Stimulated activated CD8-positive, alpha-beta memory T cell treated with anti-CD3 and anti-CD28 coated beads, Interleukin-7, amount 100 ng/mL, for 1 hour (primary cell): Measurements from ENCODE around the gene TGFBR3.

Experiments
- DNase-seq, 2 donors: peaks; one replicate each; pipeline ENCODE4 v3.0.0-alpha.2; 2020; ENCODE audit warnings: low read depth in 2 of 2

TGFBR3 gene

DNA sequence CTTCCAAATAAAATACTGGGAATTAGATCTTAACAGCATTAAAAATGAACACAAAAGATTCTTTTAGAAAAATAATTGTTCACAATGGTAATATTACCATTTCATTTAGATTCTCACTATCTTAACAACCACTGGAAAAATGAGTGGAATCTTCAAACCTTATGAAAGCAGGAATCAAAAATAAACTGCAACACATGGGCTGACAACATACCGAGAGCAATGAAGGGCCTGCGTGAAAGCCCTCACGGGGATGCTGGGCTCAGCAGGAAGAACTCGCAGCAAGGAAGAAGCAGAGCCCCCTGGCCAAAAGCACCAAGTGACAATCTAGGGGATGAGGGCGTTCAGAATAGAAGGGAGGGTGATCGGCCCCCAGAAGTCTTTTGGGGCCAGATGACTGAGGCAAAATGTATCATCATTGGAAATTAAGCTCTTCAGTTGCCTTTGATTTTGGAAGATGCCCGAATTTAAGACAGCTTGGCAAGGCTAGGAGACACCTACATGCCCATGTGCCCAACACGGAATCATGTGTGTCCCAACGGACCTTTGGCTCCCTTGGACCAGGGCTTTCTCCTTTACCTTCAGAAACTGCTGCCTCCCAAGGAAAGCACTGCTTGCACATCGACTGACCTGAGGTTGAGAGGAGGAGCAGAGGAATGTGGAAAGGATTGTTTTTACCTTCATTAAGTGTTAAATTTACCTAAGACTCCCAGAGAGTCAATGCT, 103.9 kb downstream of the TGFBR3 start:
- DNase-seq = no peak

GRCh38 chr1:91781371-91781825, 104.6 kb downstream of the TGFBR3 start:
- no peak for DNase-seq

GRCh38 chr1:91779548-91780021, 106.4 kb downstream of the TGFBR3 start:
- no peak for DNase-seq

GRCh38 chr1:91778964-91779363, 107.0 kb downstream of the TGFBR3 start:
- DNase-seq = no peak

DNA sequence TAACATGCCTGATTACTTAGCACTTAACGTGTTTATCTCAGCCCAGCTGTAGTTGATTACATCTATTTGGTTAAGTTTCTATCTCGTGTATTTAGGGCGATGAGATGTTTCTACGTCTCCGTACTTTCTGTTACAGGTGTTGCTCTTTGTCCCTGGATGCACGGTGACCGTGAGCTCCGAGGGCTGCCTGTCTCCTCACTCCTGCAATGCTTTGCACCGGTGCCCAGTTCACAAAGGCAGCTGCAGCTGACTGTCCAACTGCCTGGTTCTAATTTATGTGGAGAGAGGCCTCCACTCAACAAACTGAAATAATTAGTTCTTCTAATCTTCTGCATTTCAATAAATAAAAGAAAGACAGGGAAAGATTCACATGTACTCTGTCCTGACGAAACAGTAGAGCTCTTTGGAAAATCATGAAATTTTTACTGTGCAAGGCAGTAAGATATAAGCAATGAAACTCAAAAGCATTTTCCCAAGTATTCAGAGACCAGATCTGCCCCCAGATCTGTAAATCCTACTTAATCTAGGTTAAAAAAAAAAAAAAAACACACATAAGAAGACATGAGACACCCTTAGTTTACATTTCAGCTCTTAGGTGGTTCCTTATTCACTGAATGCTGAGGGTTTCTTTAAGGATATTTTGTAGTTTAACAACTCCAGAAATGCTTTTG, 108.2 kb downstream of the TGFBR3 start:
- no peak for DNase-seq

GRCh38 chr1:91777196-91777595, 108.8 kb downstream of the TGFBR3 start:
- no peak for DNase-seq

DNA sequence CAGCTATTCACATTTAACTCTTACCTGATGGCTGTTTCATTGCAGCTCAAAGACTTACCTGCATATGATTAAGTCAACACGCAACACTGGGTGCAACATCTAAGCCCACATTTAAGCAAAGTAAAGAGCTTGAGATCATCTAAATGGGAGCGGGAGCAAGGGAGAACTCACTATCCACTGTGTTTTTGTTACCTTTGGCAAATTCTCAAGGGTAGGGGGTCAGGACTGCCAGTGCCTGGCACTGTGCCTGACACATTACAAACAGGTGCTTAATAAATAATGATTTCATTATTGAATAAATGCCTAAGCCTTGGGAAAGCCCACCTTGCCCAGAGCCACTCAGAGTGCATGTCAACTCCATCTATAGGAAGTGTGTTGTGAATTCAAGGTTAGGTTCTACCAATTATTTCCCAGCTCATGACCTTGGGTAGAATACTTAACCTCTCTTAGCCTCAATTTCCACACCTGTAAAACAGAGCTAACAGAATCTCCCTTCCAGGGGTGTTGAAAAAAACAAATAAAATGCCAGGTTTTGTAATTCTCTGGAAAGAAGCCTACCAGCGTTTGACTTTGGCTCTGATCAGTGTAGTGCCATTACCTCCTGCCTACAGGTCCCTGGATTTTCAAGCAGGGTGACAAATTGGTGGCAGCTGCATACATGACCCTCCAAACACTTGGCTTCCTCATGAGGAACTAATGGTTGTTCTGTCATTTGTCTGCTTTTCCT, 109.7 kb downstream of the TGFBR3 start:
- DNase-seq = no peak

GRCh38 chr1:91775227-91775626, 110.7 kb downstream of the TGFBR3 start:
- no peak for DNase-seq

GRCh38 chr1:91774520-91775203, 111.3 kb downstream of the TGFBR3 start:
- no peak for DNase-seq

DNA sequence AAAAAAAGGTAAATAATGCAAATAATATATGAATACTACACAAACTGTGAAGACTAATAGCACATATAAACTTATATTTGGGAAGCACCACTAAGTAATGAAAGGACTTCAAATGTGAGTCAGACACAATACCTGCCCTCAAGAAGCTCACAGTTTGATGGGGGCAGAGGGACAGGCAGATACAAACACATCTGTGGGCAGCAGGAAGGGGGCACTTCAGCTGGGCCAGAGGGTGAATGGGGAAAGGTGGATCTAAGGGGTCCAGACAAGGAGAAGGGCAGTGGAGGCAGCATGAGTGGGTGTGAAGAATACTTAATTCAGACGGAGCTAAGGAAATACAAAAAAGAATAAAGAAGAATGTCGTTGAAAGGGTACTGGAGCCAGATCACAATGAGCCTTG, 114.2 kb downstream of the TGFBR3 start:
- no peak for DNase-seq

- no peak for DNase-seq
Observed at GRCh38 chr1:91770667-91771268, 115.2 kb downstream of the TGFBR3 start.

DNA sequence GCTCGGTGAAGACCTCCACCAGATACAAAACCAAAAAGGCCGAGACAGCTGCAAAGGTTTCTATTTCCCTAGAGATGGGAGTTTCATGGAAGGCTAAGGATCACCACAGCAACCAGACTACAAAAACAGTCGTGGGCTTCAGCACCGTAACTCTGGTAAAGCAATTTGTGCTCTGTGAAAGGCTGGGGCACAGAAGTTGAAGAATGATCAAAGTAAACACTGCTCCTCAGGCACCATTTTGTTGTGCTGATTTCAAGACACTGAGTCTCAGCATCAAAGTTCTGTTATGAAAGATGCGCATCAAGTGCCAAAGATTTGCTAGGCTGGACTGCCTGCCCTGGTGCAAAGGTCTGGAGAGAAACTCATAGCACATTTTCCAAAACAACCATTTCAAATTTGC, 116.2 kb downstream of the TGFBR3 start:
- no peak for DNase-seq

DNA sequence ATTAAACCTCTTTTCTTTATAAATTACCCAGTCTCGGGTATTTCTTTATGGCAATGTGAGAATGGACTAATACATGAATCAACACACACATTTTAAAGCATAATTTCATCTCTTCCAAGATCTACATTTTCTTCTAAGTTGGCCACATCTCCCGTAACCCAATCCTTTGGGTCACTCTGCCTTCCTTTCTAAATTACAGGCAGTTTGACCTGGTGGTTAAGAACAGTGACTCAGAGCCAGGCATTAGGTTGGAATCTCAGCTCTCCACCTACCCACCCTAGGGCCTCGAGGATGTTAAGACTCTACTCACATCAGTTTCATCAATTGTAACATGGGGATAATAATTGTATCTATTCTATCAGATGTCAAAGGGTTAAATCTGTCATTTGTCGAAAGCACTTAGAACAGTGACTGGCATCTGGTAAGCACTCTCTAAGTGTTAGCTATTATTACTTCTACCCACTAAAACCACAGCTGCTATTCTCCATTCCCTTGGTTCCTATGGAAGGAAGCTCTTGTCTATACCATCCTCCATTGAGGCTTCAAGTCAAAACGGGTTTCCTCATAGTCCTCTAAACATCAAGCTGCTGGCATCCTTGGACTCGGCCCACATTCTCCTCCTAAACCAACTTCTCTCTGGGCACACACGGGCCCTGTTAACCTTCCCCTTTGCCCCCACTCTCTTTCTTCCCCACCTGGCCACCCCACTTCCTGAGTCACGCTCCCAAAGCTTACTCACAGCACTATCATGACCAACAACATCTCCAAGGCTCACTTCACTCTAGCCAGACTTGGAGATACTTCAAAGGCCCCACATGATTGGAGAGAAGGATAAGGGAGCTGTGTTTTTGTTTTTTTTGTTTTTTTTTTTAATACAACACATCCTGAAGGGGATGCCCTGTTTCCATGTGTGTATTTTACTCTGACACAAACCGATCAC, 116.9 kb downstream of the TGFBR3 start:
- DNase-seq = no peak

DNA sequence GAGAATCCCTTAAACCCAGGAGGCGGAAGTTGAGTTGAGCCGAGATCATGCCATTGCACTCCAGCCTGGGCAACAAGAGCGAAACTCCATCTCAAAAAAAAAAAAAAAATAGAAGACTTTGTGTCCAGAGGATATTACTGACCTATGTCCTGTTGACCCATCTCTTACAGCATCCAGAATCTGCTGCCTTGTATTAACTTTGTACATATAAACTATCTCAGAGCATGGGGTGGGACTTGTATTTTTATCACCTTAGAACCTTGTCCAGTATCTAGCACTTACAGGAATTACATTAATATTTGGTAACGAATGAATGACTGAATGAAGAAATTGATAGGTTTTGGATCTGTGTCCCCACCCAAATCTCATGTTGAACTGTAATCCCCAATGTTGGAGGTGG, 117.8 kb downstream of the TGFBR3 start:
- DNase-seq = no peak

GRCh38 chr1:91766883-91767282, 119.1 kb downstream of the TGFBR3 start:
- no peak for DNase-seq

GRCh38 chr1:91765880-91766443, 120.0 kb downstream of the TGFBR3 start:
- no peak for DNase-seq

DNA sequence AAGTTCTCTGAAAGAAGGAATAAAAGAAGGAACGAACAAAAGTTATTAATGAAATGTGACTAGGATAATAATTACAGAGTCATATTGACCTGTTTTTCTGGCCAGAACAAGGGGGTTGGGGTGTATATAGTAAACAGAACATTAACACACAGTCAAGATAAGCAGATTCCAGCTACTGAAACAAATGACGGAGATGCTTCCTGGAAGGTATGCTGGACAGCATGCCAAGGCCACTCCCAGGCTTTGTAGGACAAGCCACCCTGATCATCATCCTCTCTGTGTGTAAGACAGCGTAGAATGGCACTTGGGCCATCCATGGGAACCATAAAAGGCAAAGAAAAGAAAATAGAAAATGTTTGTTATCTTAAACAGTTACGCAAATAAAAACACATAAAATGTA, 120.7 kb downstream of the TGFBR3 start:
- DNase-seq = no peak

DNA sequence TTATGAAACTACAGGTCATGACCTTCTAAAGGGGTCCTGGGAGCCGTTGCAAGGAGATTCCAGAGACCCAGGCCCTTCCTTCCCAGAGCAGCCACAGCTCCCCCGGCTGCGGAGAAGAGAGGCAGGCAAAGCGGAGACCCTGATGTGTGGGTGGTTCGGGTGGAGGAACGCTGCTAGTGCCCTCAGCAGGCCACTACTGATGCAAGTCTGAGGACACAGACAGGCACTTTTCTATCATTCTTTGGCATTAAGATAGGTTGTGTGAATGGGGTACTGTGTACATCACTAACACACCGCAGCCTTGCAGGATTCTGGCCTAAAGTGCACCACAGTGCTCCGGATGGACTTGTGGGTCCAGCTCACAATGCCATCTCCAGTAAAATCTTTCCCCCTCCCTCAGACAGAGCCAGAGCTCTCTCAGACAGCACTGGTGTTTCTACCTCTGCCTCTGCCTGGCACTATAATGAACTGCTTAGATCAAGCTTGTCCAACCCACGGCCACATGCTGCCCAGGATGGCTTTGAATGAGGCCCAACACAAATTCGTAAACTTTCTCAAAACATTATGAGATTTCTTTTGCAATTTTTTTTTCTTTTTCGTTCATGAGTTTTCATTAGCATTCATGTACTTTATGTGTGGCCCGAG, 121.4 kb downstream of the TGFBR3 start:
- no peak for DNase-seq

- DNase-seq = no peak
Observed at GRCh38 chr1:91763252-91763651, 122.7 kb downstream of the TGFBR3 start.

DNA sequence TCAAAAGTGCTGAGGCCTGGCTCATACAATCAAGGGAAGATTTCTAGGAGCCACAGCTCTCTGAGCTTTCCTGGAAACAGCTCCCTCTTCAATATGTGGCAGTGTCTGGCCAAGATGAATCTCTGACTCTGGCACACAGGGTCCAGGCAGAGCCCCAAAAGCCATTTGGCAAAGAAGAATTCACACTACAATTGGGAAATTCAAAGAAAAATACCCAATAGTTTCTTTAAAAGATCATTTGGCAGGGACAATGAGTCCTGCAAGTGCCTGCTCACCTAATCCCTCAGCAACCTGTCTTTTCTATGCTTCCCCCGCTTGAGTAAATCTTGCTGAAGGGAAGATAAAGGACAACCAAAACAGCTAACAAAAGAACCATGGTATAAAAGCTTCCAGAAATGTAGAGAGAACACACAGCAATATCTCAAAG, 124.6 kb downstream of the TGFBR3 start:
- DNase-seq = no peak
